ENCODE measurements around the gene MROH2B.
"Not testable (repeated sequence)": the region's sequence is repeated elsewhere in the genome, so short reads cannot be mapped to it uniquely, and the experiment has no call there.

Gene MROH2B

DNA sequence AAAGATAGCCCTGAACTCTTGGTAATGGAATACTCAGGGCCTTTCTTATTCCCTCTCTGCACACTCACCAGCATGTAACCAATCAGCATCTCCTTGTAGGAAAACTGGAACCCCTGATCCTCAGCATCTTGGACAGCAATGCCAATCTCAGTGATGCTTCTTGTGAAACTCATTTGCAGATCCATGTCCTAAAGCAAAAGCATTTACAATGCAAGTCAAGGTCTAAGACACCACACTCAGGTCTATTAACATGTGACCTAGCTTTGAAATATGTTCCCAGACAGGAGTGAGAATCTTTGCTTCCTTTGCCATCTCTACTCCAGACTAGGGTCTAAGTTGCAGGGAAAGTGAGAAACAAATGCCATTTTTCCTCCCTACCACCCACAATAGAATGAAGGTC is 38.2 kb downstream of the MROH2B start:
- H3K36me3 ChIP-seq (ENCODE audit: control insufficient read depth, insufficient read depth, low read length) = no peaks in the 10 kb centered on the region
- H3K27me3 ChIP-seq (replicated peaks; ENCODE audit: control insufficient read depth, insufficient read depth, low read length) = no peaks in the 10 kb centered on the region
- no peak for DNase-seq (ENCODE audit: extremely low read depth, insufficient read length)
- TF ChIP-seq, protein P1, sequence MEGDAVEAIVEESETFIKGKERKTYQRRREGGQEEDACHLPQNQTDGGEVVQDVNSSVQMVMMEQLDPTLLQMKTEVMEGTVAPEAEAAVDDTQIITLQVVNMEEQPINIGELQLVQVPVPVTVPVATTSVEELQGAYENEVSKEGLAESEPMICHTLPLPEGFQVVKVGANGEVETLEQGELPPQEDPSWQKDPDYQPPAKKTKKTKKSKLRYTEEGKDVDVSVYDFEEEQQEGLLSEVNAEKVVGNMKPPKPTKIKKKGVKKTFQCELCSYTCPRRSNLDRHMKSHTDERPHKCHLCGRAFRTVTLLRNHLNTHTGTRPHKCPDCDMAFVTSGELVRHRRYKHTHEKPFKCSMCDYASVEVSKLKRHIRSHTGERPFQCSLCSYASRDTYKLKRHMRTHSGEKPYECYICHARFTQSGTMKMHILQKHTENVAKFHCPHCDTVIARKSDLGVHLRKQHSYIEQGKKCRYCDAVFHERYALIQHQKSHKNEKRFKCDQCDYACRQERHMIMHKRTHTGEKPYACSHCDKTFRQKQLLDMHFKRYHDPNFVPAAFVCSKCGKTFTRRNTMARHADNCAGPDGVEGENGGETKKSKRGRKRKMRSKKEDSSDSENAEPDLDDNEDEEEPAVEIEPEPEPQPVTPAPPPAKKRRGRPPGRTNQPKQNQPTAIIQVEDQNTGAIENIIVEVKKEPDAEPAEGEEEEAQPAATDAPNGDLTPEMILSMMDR (IDR thresholded peaks at IDR 0.05; ENCODE audit: insufficient read depth, low read length, poor library complexity, severe bottlenecking) = no peak
- H3K4me3 ChIP-seq (replicated peaks; ENCODE audit: low read depth, low read length) = no peak overlapping the region

DNA sequence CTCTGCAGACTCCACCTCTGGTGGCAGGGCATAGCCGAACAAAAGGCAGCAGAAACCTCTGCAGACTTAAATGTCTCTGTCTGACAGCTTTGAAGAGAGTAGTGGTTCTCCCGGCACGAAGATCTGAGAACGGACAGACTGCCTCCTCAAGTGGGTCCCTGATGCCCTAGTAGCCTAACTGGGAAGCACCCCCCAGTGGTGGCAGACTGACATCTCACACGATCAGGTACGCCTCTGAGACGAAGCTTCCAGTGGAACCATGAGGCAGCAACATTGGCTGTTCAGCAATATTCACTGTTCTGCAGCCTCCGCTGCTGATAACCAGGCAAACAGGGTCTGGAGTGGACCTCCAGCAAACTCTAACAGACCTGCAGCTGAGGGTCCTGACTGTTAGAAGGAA is 48.5 kb downstream of the MROH2B start:
- H3K4me3 ChIP-seq (replicated peaks; ENCODE audit: low read depth, low read length); H3K36me3 ChIP-seq (ENCODE audit: control insufficient read depth, insufficient read depth, low read length); H3K27me3 ChIP-seq (replicated peaks; ENCODE audit: control insufficient read depth, insufficient read depth, low read length); DNase-seq (ENCODE audit: extremely low read depth, insufficient read length): not testable (repeated sequence)

DNA sequence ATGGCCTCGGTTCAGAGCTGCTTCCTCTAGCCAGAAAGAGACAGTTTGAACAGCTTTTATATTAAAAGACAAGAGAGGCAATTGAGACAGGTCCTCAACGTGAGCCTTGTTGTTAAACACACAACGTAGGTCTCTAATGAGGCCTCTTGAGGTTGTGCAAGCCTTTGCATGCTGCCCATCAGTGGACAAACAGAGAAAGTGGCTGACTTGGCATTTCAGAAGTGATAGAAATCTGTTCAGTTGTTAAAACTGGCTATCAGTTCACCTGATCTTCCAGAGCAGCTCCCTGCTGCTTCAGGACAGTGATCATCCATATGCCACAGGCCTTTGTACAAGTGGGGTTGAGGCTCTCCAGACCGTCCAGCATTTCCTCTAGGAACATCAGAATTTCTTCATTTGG is 58.8 kb downstream of the MROH2B start:
- Histone ChIP-seq H3K36me3 (ENCODE audit: control insufficient read depth, insufficient read depth, low read length) (no peaks in the 10 kb centered on the region), H3K27me3 (replicated peaks; ENCODE audit: control insufficient read depth, insufficient read depth, low read length) (no peaks in the 10 kb centered on the region; the same call in none of the 2 replicates), H3K4me3 (replicated peaks; ENCODE audit: low read depth, low read length) (no peak overlapping the region)
- TF ChIP-seq, protein P1 (IDR thresholded peaks at IDR 0.05; ENCODE audit: insufficient read depth, low read length, poor library complexity, severe bottlenecking) = no peak
- no peak for DNase-seq (ENCODE audit: extremely low read depth, insufficient read length)

DNA sequence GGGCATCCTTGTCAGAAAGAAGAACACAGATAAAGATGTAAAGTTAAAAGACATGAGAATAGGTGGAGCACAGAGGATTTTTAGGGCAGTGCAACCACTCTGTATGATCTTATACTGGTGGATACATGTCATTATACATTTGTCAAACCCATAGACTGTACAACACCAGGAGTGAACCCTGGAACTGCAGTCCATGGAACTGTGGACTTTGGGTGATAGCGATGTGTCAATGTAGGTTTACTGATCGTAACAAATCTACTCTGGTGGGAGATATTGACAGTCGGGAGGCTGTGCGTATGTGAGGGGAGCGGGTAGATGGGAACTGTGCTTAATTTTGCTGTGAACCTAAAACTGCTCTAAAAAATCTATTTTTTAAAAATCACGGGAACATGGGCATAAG is 60.6 kb downstream of the MROH2B start:
- DNase-seq (ENCODE audit: extremely low read depth, insufficient read length) = no peak
- Histone ChIP-seq H3K4me3 (replicated peaks; ENCODE audit: low read depth, low read length) (no peak overlapping the region), H3K36me3 (ENCODE audit: control insufficient read depth, insufficient read depth, low read length) (no peaks in the 10 kb centered on the region), H3K27me3 (replicated peaks; ENCODE audit: control insufficient read depth, insufficient read depth, low read length) (no peaks in the 10 kb centered on the region; the same call in none of the 2 replicates)
- TF ChIP-seq, protein P1 (IDR thresholded peaks at IDR 0.05; ENCODE audit: insufficient read depth, low read length, poor library complexity, severe bottlenecking) = no peak

DNA sequence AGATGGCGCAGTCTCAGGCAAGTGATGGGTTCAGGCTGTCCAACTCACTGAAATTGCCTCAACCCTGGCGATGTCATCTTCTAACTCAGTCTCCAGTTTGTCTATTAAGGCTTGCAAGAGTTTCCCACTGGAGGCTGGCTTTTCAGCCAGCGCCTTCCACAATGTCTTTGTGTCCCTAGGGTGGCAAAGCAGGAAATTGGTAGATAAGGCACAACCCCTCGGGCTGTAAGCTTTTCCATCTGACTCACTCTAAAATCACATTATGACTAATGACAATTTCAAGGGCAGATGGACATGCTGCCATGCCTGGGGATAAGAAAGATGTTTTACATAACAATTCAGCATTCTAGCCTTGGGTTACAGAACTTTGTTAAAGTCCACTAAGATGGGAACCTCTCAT is 61.9 kb downstream of the MROH2B start:
- Histone ChIP-seq H3K4me3 (replicated peaks; ENCODE audit: low read depth, low read length) (no peak overlapping the region), H3K27me3 (replicated peaks; ENCODE audit: control insufficient read depth, insufficient read depth, low read length) (no peaks in the 10 kb centered on the region; the same call in none of the 2 replicates), H3K36me3 (ENCODE audit: control insufficient read depth, insufficient read depth, low read length) (no peaks in the 10 kb centered on the region)
- TF ChIP-seq, protein P1 (IDR thresholded peaks at IDR 0.05; ENCODE audit: insufficient read depth, low read length, poor library complexity, severe bottlenecking) = no peak
- no peak for DNase-seq (ENCODE audit: extremely low read depth, insufficient read length)

DNA sequence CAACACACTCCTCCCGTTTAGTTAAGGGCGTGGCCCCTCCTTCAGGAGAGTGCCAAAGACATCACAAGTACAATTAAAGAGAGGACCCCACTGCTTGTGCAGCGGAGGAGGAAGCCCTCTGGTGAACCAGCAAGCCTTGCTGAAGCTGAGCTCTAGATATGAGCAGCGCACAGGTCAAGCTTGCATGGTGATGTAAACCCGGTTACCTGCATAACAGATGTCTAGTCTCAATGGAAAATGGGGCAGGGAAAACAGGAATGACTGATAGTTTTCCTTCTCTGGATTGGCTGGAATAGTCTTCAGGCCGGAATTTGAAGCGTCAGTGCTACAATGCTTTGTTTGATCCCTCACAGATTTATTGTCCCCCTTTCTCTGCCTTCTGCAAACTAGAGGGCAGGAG is 66.2 kb downstream of the MROH2B start:
- TF ChIP-seq, protein P1 (IDR thresholded peaks at IDR 0.05; ENCODE audit: insufficient read depth, low read length, poor library complexity, severe bottlenecking) = no peak
- no peak overlapping the region for H3K4me3 ChIP-seq (replicated peaks; ENCODE audit: low read depth, low read length)
- H3K36me3 ChIP-seq (ENCODE audit: control insufficient read depth, insufficient read depth, low read length) = no peaks in the 10 kb centered on the region
- no peaks in the 10 kb centered on the region; the same call in 1 of the 2 replicates for H3K27me3 ChIP-seq (replicated peaks; ENCODE audit: control insufficient read depth, insufficient read depth, low read length)
- DNase-seq (ENCODE audit: extremely low read depth, insufficient read length) = no peak
